ENCODE measurements around the gene CYSRT1.

Gene CYSRT1

DNA sequence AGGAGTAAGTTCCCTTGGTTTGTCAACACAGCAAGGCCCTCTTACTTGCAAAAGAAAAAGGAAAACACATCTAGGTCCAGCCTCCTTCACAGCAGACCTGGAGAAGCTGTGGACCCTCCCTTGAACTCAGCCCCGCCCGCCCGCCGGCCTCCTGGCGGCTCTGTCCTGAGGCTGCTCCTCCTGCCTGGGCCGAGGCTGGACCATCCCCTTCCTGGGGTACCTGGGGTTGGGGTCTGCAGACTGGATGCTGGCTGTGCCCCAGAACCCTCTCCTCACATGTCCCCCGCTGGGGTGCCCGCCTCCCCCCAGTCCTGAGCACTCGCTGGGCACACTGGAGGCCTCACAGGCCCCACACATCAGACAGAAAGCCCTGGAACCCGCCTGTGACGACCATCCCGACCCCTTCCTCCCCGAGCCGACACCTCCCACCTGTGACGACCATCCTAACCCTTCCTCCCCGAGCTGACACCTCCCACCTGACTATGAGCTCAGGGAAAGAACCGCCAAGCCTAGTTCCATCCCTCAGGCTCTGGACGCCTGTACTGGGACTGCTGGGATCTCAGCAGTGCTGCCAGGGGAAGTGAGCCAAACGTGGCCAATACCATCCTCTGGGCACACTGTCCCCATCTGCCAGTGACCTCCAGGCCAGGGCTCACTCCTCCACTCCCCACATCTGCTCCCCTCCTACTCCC lies 45.9 kb upstream of the CYSRT1 start:
- TF ChIP-seq, protein P1, sequence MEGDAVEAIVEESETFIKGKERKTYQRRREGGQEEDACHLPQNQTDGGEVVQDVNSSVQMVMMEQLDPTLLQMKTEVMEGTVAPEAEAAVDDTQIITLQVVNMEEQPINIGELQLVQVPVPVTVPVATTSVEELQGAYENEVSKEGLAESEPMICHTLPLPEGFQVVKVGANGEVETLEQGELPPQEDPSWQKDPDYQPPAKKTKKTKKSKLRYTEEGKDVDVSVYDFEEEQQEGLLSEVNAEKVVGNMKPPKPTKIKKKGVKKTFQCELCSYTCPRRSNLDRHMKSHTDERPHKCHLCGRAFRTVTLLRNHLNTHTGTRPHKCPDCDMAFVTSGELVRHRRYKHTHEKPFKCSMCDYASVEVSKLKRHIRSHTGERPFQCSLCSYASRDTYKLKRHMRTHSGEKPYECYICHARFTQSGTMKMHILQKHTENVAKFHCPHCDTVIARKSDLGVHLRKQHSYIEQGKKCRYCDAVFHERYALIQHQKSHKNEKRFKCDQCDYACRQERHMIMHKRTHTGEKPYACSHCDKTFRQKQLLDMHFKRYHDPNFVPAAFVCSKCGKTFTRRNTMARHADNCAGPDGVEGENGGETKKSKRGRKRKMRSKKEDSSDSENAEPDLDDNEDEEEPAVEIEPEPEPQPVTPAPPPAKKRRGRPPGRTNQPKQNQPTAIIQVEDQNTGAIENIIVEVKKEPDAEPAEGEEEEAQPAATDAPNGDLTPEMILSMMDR (IDR thresholded peaks at IDR 0.05; ENCODE audit: low read depth, low read length, missing control alignments), result no peak
- no peak overlapping the region for H3K27ac ChIP-seq
- peaks cover 50% of the 10 kb centered on the region for H3K36me3 ChIP-seq (replicated peaks)
- no peak for DNase-seq
- in situ Hi-C loops (cut with HindIII; ENCODE audit: low pct_ligation_motif_present, low sequenced_read_pairs), result no loop called here
- no peak overlapping the region for H3K4me3 ChIP-seq (ENCODE audit: low read depth, low read length)
- H3K27me3 ChIP-seq (replicated peaks), result peaks cover under 1% of the 10 kb centered on the region

DNA sequence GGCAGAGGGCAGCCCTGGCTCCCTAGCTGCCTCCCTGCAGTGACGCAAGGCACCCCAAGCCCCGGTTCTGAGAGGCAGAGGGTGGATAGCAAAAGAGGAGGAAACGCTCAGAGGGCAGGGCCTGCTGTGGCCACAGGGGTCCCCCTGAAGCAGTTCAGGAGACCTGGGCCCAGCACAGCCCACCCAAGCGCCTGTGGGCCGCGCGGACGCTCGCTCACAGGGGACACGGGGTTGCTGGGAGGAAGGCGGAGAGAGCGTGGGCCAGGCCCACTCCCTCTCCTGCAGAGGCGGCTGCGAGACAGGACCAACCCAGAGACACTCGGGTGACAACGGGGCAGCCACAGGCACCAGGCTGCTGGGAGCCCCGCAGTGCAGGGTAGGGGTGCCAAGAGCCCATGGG lies 45.2 kb upstream of the CYSRT1 start:
- H3K4me3 ChIP-seq (ENCODE audit: low read depth, low read length), result no peak overlapping the region
- no peaks in the 10 kb centered on the region for H3K27me3 ChIP-seq (replicated peaks)
- TF ChIP-seq, protein P1 (IDR thresholded peaks at IDR 0.05; ENCODE audit: low read depth, low read length, missing control alignments), result no peak
- in situ Hi-C loops (cut with HindIII; ENCODE audit: low pct_ligation_motif_present, low sequenced_read_pairs), result no loop called here
- H3K27ac ChIP-seq, result no peak overlapping the region
- DNase-seq, result no peak
- H3K36me3 ChIP-seq (replicated peaks), result peaks cover 50% of the 10 kb centered on the region

DNA sequence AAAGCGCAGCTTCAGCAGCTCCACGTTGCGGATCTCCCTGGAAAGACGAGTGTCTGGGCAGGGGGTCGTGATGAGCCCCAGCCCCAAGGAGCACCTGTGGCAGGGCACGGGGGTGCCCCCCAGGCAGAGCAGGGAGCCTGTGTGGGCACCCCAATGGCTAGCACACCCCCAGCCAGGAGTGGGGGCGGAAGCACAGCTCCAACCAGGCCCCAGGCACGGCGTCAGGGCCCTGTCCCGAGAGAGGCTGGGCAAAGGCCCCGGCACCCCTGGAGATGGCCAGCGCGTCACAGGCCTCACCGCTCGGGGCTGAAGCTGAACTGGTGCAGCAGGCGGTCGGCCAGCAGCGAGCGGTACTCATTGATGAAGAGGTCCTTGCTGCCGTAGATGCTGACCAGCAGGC lies 44.5 kb upstream of the CYSRT1 start:
- TF ChIP-seq, protein P1 (IDR thresholded peaks at IDR 0.05; ENCODE audit: low read depth, low read length, missing control alignments), result no peak
- Histone ChIP-seq H3K4me3 (ENCODE audit: low read depth, low read length) (no peak overlapping the region), H3K36me3 (replicated peaks) (peaks cover 50% of the 10 kb centered on the region), H3K27me3 (replicated peaks) (no peaks in the 10 kb centered on the region), H3K27ac (no peak overlapping the region)
- in situ Hi-C loops (cut with HindIII; ENCODE audit: low pct_ligation_motif_present, low sequenced_read_pairs), result no loop called here
- no peak for DNase-seq

DNA sequence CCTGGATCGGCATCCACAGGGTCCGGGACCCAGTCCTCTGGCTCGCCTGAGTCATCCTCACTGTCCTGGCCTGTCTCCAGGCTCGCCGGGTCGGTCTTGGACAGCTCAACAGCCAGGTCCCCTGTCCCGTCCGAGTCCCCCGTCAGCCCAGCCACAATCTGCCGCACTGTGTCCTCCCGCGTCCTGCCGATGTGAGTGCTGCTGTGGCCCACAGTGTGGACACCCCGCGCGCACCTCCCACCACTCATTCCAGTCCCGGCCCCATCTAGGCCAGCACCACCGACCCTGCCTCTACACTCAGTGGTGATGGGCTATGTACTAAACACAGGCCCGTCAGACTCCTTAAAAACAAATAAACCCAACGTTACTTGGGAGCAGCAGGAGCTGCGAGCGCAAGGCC lies 43.3 kb upstream of the CYSRT1 start:
- DNase-seq, result no peak
- H3K27me3 ChIP-seq (replicated peaks), result no peaks in the 10 kb centered on the region
- in situ Hi-C loops (cut with HindIII; ENCODE audit: low pct_ligation_motif_present, low sequenced_read_pairs), result no loop called here
- no peak overlapping the region for H3K4me3 ChIP-seq (ENCODE audit: low read depth, low read length)
- H3K36me3 ChIP-seq (replicated peaks), result peaks cover 50% of the 10 kb centered on the region
- TF ChIP-seq, protein P1 (IDR thresholded peaks at IDR 0.05; ENCODE audit: low read depth, low read length, missing control alignments), result no peak
- H3K27ac ChIP-seq, result no peak overlapping the region

DNA sequence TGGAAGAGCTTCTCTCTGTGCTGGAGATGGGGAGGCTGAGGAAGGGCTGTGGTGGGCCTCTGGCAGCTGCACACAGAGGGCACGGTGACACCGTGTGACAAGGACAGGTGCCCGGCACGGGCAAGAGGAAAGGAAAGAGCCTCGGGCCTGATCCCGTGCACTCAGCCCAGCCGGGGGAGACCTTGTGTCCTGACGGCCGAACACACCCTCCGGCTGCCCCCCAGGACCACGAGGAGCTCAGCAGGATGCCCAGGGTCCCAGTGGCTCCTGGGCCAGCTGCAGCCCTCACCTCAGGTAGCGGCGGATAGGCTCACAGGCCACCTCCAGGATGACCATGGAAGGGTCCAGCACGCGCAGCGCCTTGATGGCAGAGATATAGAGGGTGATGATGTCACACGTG lies 42.1 kb upstream of the CYSRT1 start:
- no peak for DNase-seq
- Histone ChIP-seq H3K36me3 (replicated peaks) (peaks cover 46% of the 10 kb centered on the region), H3K27ac (no peak overlapping the region), H3K27me3 (replicated peaks) (no peaks in the 10 kb centered on the region), H3K4me3 (ENCODE audit: low read depth, low read length) (no peak overlapping the region)
- TF ChIP-seq, protein P1 (IDR thresholded peaks at IDR 0.05; ENCODE audit: low read depth, low read length, missing control alignments), result no peak
- in situ Hi-C loops (cut with HindIII; ENCODE audit: low pct_ligation_motif_present, low sequenced_read_pairs), result no loop called here
